ENCODE results near the gene PLOD3. TPM values are rescaled to one million over a fixed set of nuclear protein-coding genes. Genes with fewer than 3 reads are reported as not detected.
"Not testable (repeated sequence)": the region's sequence is repeated elsewhere in the genome, so short reads cannot be mapped to it uniquely, and the experiment has no call there.

PLOD3 gene
- polyA plus RNA-seq (2012; ENCODE audit: low read depth, missing spikeins) = 13.8 TPM

- TF ChIP-seq SPI1 (IDR thresholded peaks at IDR 0.05; ENCODE audit: low read depth, low read length) = peak; percentile 52
- TF ChIP-seq POLR2A (IDR thresholded peaks at IDR 0.05; ENCODE audit: low read depth, low read length) = peak; percentile 39; the same call in 1 of the 2 replicates
- TF ChIP-seq PAX5 (IDR thresholded peaks at IDR 0.05; ENCODE audit: insufficient read depth, low read length, severe bottlenecking) = no peak
- peak; percentile 99 for FAIRE-seq
- peak; percentile 97 for DNase-seq (ENCODE audit: insufficient read length, low spot score)
Measured at GRCh38 chr7:101217388-101218235, at the start of gene PLOD3, which contains the start of gene ZNHIT1. Gene PLOD3, minus strand, starts transcription at chr7:101217581. Its CDS starts 307 bp downstream, at chr7:101217274. Gene ZNHIT1, plus strand, starts transcription at chr7:101218165. Its CDS starts 31 bp downstream, at chr7:101218196.

- DNase-seq (ENCODE audit: insufficient read length, low spot score) (no peak), FAIRE-seq (no peak)
- TF ChIP-seq PAX5 (IDR thresholded peaks at IDR 0.05; ENCODE audit: insufficient read depth, low read length, severe bottlenecking) (no peak), TAF1 (IDR thresholded peaks at IDR 0.05; ENCODE audit: low read depth, low read length) (no peak), POLR2AphosphoS5 (IDR thresholded peaks at IDR 0.05; ENCODE audit: low read depth, low read length) (no peak), POLR2A (IDR thresholded peaks at IDR 0.05; ENCODE audit: low read depth, low read length) (no peak), POU2F2 (IDR thresholded peaks at IDR 0.05; ENCODE audit: low read depth, low read length) (no peak), SPI1 (IDR thresholded peaks at IDR 0.05; ENCODE audit: low read depth, low read length) (no peak)
Measured at GRCh38 chr7:101265622-101266516, 48.5 kb upstream of the PLOD3 start.

GRCh38 chr7:101264102-101264706 is 46.8 kb upstream of the PLOD3 start:
- not testable (repeated sequence) for FAIRE-seq; DNase-seq (ENCODE audit: insufficient read length, low spot score)

DNA sequence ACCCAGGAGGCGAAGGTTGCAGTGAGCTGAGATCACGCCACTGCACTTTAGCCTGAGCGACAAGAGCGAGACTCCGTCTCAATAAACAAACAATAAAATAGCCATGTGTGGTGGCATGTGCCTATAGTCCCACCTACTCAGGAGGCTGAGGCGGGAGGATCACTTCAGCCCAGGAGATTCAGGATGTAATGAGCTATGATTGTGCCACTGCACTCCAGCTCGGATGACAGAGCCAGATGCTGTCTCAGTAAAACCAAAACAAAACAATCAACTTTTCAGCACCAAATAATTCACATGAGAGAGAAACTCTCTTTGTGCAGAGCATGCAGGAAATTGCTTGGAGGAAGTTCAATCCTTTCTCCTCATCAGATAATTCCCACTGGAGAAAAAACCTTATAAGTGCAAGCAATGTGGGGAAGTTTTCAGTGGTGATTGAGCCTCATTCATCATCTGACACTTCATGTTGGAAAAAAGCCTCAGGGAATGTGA is 40.9 kb upstream of the PLOD3 start:
- FAIRE-seq (no peak), DNase-seq (ENCODE audit: insufficient read length, low spot score) (no peak)
- TF ChIP-seq POU2F2 (IDR thresholded peaks at IDR 0.05; ENCODE audit: low read depth, low read length) = no peak
- TF ChIP-seq POLR2A (IDR thresholded peaks at IDR 0.05; ENCODE audit: low read depth, low read length) = no peak
- TF ChIP-seq POLR2AphosphoS5 (IDR thresholded peaks at IDR 0.05; ENCODE audit: low read depth, low read length) = no peak
- no peak for TF ChIP-seq TAF1 (IDR thresholded peaks at IDR 0.05; ENCODE audit: low read depth, low read length)
- TF ChIP-seq SPI1 (IDR thresholded peaks at IDR 0.05; ENCODE audit: low read depth, low read length) = no peak
- TF ChIP-seq PAX5 (IDR thresholded peaks at IDR 0.05; ENCODE audit: insufficient read depth, low read length, severe bottlenecking) = no peak

DNA sequence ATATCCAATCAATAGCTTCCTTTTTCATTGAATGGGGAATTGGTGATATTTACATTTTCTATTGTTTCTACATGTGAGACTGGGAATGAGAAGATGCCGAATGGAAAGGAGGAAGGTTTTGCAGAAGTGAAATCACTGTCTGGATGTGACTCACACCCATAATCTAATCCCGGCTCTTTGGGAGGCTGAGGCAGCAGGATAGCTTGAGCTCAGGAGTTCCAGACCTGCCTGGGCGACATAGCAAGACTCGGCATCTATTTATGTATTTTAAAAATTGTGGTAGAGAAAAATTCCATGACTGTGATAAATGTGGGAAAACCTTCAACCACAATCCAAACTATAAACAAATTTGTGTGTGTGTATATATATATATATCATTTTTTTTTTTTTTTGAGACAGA is 38.4 kb upstream of the PLOD3 start:
- no peak for FAIRE-seq
- no peak for DNase-seq (ENCODE audit: insufficient read length, low spot score)

GRCh38 chr7:101253199-101253598 is 35.8 kb upstream of the PLOD3 start:
- DNase-seq (ENCODE audit: insufficient read length, low spot score); FAIRE-seq: not testable (repeated sequence)

More for the DNA sequence above, 38.4 kb upstream of the PLOD3 start:
- TF ChIP-seq TAF1 (IDR thresholded peaks at IDR 0.05; ENCODE audit: low read depth, low read length) (no peak), POLR2A (IDR thresholded peaks at IDR 0.05; ENCODE audit: low read depth, low read length) (no peak), POU2F2 (IDR thresholded peaks at IDR 0.05; ENCODE audit: low read depth, low read length) (no peak), SPI1 (IDR thresholded peaks at IDR 0.05; ENCODE audit: low read depth, low read length) (no peak), PAX5 (IDR thresholded peaks at IDR 0.05; ENCODE audit: insufficient read depth, low read length, severe bottlenecking) (no peak), POLR2AphosphoS5 (IDR thresholded peaks at IDR 0.05; ENCODE audit: low read depth, low read length) (no peak)

- DNase-seq (ENCODE audit: insufficient read length, low spot score) = peak; percentile 93
- TF ChIP-seq SPI1 (IDR thresholded peaks at IDR 0.05; ENCODE audit: low read depth, low read length) (peak; percentile 53), PAX5 (IDR thresholded peaks at IDR 0.05; ENCODE audit: insufficient read depth, low read length, severe bottlenecking) (no peak), TAF1 (IDR thresholded peaks at IDR 0.05; ENCODE audit: low read depth, low read length) (0 out of 2 replicates have a peak, but pooled peaks have one; percentile 42), POLR2AphosphoS5 (IDR thresholded peaks at IDR 0.05; ENCODE audit: low read depth, low read length) (peak; percentile 81), POLR2A (IDR thresholded peaks at IDR 0.05; ENCODE audit: low read depth, low read length) (peak; percentile 79), POU2F2 (IDR thresholded peaks at IDR 0.05; ENCODE audit: low read depth, low read length) (no peak)
- peak; percentile 96 for FAIRE-seq
Measured at GRCh38 chr7:101251871-101252659, 34.7 kb upstream of the PLOD3 start.

DNA sequence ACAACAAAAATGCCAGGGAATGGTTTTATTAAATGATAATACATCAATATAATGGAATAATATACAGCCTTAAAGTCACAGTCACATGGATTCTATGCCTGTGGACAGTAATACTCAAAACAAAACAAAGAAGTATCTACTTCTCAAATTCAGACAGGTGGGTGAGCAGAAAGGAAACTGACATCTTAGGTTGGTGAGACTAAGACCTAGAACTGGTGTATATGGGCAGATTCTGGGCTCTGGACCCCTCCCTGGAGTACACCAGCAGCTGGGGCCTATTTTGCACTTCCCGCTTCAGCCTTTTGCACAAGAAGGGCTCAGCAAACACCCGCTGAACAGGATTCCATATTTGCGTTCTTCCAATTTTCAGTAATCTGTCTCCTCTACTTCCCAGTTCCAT is 32.9 kb upstream of the PLOD3 start:
- DNase-seq (ENCODE audit: insufficient read length, low spot score) (no peak), FAIRE-seq (no peak)

DNA sequence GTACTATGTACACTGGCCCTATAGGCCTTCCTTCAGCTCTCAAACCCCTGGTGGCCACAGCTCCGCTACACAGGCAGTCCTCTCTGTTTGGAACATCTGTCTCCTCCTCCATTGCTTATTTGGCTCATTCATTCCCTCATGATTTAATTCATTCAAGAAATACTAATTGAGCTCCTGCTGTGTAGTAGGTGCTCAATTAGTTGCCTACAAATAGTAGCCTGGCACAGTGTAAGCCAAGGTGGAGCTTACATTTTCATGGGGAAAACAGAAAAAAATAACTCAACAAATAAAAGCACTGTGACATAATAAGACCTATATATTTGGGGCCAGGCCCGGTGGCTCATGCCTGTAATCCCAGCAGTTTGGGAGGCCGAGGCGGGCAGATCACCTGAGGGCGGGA is 30.9 kb upstream of the PLOD3 start:
- no peak for TF ChIP-seq PAX5 (IDR thresholded peaks at IDR 0.05; ENCODE audit: insufficient read depth, low read length, severe bottlenecking)
- no peak for TF ChIP-seq SPI1 (IDR thresholded peaks at IDR 0.05; ENCODE audit: low read depth, low read length)
- TF ChIP-seq POLR2AphosphoS5 (IDR thresholded peaks at IDR 0.05; ENCODE audit: low read depth, low read length) = no peak
- TF ChIP-seq TAF1 (IDR thresholded peaks at IDR 0.05; ENCODE audit: low read depth, low read length) = no peak
- TF ChIP-seq POU2F2 (IDR thresholded peaks at IDR 0.05; ENCODE audit: low read depth, low read length) = no peak
- TF ChIP-seq POLR2A (IDR thresholded peaks at IDR 0.05; ENCODE audit: low read depth, low read length) = no peak
- FAIRE-seq (no peak), DNase-seq (ENCODE audit: insufficient read length, low spot score) (no peak)

More for the DNA sequence above, 32.9 kb upstream of the PLOD3 start:
- TF ChIP-seq SPI1 (IDR thresholded peaks at IDR 0.05; ENCODE audit: low read depth, low read length) (peak; percentile 30; the same call in 1 of the 2 replicates), PAX5 (IDR thresholded peaks at IDR 0.05; ENCODE audit: insufficient read depth, low read length, severe bottlenecking) (no peak)

Data from GM12891 (cell line).